Ascending aorta (tissue), 2 donors: ENCODE measurements around the gene DDX20. TPM values are rescaled to one million over a fixed set of nuclear protein-coding genes. Genes with fewer than 3 reads are reported as not detected.

ENCODE experiments used
- DNase-seq, 2 donors: peaks; one replicate each; pipeline ENCODE4 v3.0.0-alpha.2; 2019; ENCODE audit warnings: low spot score in 2 of 2
- H3K27ac ChIP-seq, 2 donors: fragments of 200-600 bp; sonication (generic); one replicate each; pipeline ENCODE4 v1.5.1; 2016 to 2017; ENCODE audit warnings: mild to moderate bottlenecking in 1 of 2
- H3K27me3 ChIP-seq: fragments of 200-600 bp; sonication (generic); one replicate; pipeline ENCODE4 v1.5.1; 2017
- H3K36me3 ChIP-seq, 2 donors: fragments of 200-600 bp; sonication (generic); one replicate each; pipeline ENCODE4 v1.5.1; 2016
- H3K4me1 ChIP-seq, 2 donors: fragments of 200-600 bp; sonication (generic); one replicate each; pipeline ENCODE4 v1.5.1; 2016 to 2017; ENCODE audit warnings: mild to moderate bottlenecking in 1 of 2
- H3K4me3 ChIP-seq, 2 donors: fragments of 200-600 bp; sonication (generic); one replicate each; pipeline ENCODE4 v1.5.1; 2016 to 2017; ENCODE audit warnings: mild to moderate bottlenecking in 1 of 2
- H3K9me3 ChIP-seq, 2 donors: fragments of 200-600 bp; sonication (generic); one replicate each; pipeline ENCODE4 v1.5.1; 2016
- CTCF ChIP-seq, 3 experiments: fragments of 200-600 bp in 2 of 3; fragments of 450-650 bp in 1 of 3; sonication (generic) in 2 of 3; IDR thresholded peaks; one replicate each; pipeline ENCODE4 v1.5.1; 2016 to 2019; ENCODE audit warnings: antibody characterized with exemption in 3 of 3, mild to moderate bottlenecking in 1 of 3, moderate library complexity in 1 of 3
- intact Hi-C: fragments of 100-400 bp; cut with DNase I; formaldehyde crosslinking; loops from one replicate; pipeline ENCODE4 v1.15.1; 2023
- total RNA-seq: library from RNA; depleted of rRNA; stranded (reverse); fragments of >200 nt; gene quantifications from one replicate; pipeline ENCODE4 v1.1.0, GENCODE V29; 2016

DDX20 gene
- total RNA-seq, 1 donor from 2014 or later, result 11.3 TPM

GRCh38 chr1:111750856-111751255, 4.8 kb upstream of the DDX20 start:
- Histone ChIP-seq H3K27me3 (no peaks in the 10 kb centered on the region), H3K27ac (no peak overlapping the region), H3K9me3 (no peaks in the 10 kb centered on the region), H3K4me1 (peaks cover 0 to 8% of the 10 kb centered on the region in 2 donors), H3K36me3 (no peaks in the 10 kb centered on the region), H3K4me3 (no peak overlapping the region)
- no peak for TF ChIP-seq CTCF (IDR thresholded peaks at IDR 0.05)
- no peak for DNase-seq
- intact Hi-C loops, result loop anchor here (10.0 kb wide), 2 partner anchors 606 to 794 kb away; partner anchors contain the start of genes CEPT1 and DRAM2

DNA sequence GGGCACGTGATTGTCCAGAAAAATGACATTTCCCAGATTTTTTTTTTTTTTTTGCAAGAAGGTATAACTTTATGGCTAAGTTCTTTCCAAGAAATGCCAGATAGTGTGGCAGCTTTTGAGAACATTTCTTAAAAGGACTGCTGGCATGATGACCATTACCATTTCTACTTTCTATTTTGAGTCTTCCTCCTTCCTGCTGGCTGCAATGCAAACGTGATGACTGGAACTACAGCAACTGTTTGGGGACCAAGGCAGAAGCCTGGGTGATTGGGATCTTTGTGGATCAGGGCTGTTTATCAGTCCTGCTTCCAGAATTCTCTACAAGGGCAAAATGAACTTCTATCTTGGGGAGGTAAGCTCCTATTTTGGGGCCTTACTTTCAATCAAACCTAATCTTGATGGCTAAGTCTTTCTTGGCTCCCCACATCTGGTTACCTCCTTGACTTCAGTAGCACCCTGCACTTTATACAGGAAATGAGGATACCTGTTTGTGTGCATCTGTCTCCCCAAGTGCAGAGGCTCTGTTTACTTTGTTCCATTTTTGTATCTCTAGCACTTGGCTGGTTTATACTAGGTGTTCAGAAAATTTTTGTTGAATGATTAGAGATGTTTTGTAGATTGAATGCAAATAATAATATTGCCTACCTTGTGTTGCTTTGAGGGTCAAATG, 3.7 kb upstream of the DDX20 start:
- no peak overlapping the region for H3K4me3 ChIP-seq
- H3K27ac ChIP-seq, result no peak overlapping the region
- H3K4me1 ChIP-seq, result peaks cover 0 to 16% of the 10 kb centered on the region in 2 donors
- no peak for DNase-seq
- no peaks in the 10 kb centered on the region for H3K9me3 ChIP-seq
- TF ChIP-seq CTCF (IDR thresholded peaks at IDR 0.05), result no peak
- H3K27me3 ChIP-seq, result no peaks in the 10 kb centered on the region
- no peaks in the 10 kb centered on the region for H3K36me3 ChIP-seq
- intact Hi-C loops, result loop anchor here (10.0 kb wide), 2 partner anchors 607 to 793 kb away; partner anchors contain the start of genes CEPT1 and DRAM2

DNA sequence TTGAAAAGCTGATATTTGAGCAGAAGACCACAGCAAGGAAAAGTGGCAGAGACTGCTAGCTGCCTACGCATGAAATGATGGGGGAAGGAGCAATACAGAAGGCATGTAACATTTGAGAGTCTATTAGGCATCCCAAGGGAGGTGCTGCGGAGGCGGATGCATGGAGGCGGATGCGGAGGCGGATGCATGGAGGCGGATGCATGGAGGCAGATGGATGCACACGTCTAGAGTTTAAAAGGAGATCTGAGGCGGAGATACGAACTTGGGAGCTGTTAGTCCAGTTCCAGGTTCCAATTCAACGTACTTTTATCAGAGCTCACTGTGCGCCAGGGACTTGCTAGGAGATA, 744 bp upstream of the DDX20 start:
- Histone ChIP-seq H3K4me3 (peak overlapping the region; percentile 80 to 96), H3K9me3 (no peaks in the 10 kb centered on the region), H3K27me3 (no peaks in the 10 kb centered on the region), H3K27ac (peak overlapping the region; percentile 90 to 95), H3K4me1 (peaks cover 0 to 16% of the 10 kb centered on the region in 2 donors), H3K36me3 (peaks cover 0 to 2% of the 10 kb centered on the region in 2 donors)
- TF ChIP-seq CTCF (IDR thresholded peaks at IDR 0.05), result no peak
- no peak for DNase-seq
- intact Hi-C loops, result loop anchor here (1.0 to 10.0 kb wide), 8 partner anchors 16 to 790 kb away; partner anchors contain the start of genes ATP5PB, CEPT1, DRAM2 and INKA2

DNA sequence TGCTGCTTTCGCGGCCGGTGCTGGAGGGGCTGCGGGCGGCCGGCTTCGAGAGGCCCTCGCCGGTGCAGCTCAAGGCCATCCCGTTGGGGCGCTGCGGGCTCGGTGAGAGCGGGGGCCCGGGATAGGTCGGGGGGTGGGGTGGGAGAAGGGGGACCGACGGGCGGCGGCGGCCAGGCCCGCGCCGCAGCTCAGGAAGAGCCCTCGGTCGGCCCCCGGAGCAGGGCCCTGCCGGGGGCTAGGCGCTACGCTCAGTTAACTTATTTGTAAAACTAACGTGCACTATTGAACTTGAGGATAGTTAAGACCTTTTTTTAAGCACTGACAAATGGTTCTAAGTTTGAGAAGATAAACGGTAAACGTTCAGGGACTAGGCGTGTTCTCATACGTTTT, 418 bp downstream of the DDX20 start:
- intact Hi-C loops, result loop anchor here (10.0 kb wide), 2 partner anchors 611 to 789 kb away; partner anchors contain the start of genes CEPT1 and DRAM2
- peaks cover 6 to 13% of the 10 kb centered on the region in 2 donors for H3K36me3 ChIP-seq
- H3K27ac ChIP-seq, result peak overlapping the region; percentile 90 to 95
- no peak for TF ChIP-seq CTCF (IDR thresholded peaks at IDR 0.05)
- no peaks in the 10 kb centered on the region for H3K9me3 ChIP-seq
- H3K4me3 ChIP-seq, result peak overlapping the region; percentile 80 to 96
- no peak for DNase-seq
- peaks cover 0 to 16% of the 10 kb centered on the region in 2 donors for H3K4me1 ChIP-seq
- H3K27me3 ChIP-seq, result no peaks in the 10 kb centered on the region

DNA sequence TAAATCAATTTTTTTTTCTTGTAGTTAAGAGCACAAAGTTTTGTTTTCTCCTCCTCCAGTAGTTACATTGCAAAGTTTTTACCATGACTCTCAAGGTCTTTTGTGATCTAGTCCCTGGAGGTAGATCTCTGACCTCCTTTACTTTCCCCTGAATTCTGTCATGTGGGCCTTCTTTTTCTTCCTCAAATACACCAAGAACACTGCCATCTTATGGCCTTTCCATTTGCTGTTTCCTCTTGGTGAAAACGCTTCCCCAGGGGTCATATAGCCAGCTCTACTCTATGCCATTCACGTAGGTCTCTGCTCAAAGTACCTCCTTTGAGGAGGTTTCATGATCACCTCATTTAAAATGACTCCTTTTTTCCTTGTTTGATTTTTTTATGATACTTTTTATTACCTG, 2.7 kb downstream of the DDX20 start:
- Histone ChIP-seq H3K4me1 (peaks cover 0 to 16% of the 10 kb centered on the region in 2 donors), H3K9me3 (no peaks in the 10 kb centered on the region), H3K36me3 (peaks cover 17 to 33% of the 10 kb centered on the region in 2 donors), H3K27ac (no peak overlapping the region), H3K4me3 (no peak overlapping the region), H3K27me3 (no peaks in the 10 kb centered on the region)
- DNase-seq, result no peak
- no peak for TF ChIP-seq CTCF (IDR thresholded peaks at IDR 0.05)
- intact Hi-C loops, result loop anchor here (10.0 kb wide), 2 partner anchors 614 to 786 kb away; partner anchors contain the start of genes CEPT1 and DRAM2
